HUDEP-2 (cell line): ENCODE data around the gene MED4.
"Not testable (repeated sequence)": the region's sequence is repeated elsewhere in the genome, so short reads cannot be mapped to it uniquely, and the experiment has no call there.

Experiments
- DNase-seq, 76 experiments: peaks; one replicate each; lab custom pipeline; 2025; ENCODE audit not compliant: unreplicated experiment in 76 of 76; lab: John Stamatoyannopoulos, UW

Gene MED4

DNA sequence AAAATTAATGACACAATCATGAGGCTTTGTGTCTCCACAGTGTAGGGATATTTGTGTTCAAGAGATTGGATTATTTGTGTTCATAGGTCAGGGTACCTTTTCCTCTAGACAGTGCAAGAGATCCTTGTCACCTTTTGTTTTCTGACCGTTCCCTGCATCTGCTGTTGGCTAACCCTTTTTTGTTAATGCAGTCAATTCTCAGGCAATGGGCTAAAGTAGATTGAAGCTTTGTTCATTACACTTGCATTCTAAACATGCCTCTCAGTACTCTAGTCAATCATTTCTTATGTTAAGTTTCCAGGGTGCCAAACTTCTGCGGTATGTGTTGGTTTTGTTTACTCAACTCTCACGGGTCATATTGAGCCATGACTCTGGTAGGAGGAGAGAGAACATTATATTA is 1.8 kb upstream of the MED4 start:
- no peak for DNase-seq

- peak in 9 of 76 experiments; percentile 4 to 56 (median 25) for DNase-seq
These were observed 512 bp downstream of the MED4 start for GRCh38 chr13:48094404-48094780.

DNA sequence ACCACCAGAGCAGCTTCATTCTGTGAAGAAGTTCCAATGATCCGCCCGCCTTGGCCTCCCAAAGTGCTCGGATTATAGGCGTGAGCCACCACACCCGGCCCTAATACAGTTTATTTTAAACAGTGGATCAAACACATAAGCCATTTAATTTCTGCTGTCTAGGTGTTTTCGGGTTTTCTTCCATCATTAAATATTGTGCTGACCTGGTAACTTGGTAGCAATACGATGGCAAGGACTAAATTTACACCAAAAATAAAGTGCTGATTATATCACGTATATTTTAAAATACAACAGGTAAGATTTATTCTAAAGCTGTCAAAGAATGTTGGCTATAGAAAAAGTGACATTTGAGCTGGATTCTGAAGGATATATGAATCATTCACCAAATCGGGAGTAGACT is 1.3 kb downstream of the MED4 start:
- DNase-seq = no peak

- DNase-seq = no peak
These were observed 8.6 kb downstream of the MED4 start for GRCh38 chr13:48086272-48086671.

GRCh38 chr13:48081739-48082138 is 13.2 kb downstream of the MED4 start:
- no peak for DNase-seq

DNA sequence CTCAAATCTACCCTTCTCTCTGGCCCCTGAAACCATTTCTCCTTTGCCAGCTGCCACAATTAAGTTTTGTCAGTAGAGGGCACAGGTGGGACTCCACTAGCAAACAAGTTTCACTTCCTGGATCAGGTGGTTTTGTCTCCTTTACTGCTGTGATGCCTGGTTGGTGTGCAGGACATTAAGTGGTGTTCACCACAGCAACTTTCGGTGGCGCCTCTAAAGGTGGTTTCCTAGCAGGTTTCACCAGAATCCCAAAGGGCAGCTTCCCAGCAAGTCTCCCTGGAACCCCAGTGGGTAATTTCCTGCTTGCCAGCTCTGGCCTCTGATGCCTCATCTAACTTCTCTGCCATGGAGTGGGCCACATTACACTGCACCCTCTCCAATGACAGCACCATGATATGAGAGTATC is 16.6 kb downstream of the MED4 start:
- peak in 14 of 76 experiments; percentile 1 to 38 (median 12) for DNase-seq

GRCh38 chr13:48074006-48074405 is 20.9 kb downstream of the MED4 start:
- no peak for DNase-seq

- DNase-seq = no peak
These were observed 22.1 kb downstream of the MED4 start for GRCh38 chr13:48072787-48073186.

DNA sequence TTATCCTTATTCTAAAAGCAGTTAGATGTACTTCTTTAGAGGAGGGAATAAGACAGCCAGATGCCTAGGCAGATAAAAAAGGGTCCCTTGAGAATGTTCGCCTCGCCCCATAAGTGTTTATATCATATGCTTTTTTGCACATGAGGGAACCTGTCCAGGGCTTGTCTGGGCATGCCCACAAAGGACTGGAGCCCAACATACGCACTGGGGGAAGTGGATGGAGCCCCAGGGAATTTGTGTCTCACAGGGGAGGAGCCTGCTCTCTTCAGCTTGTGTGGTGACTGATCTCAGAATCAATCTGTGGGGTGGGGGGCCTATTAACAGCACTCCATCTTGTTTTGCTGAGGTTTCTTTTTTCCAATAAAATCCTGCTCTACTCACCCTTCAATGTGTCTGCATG is 22.6 kb downstream of the MED4 start:
- DNase-seq = no peak

GRCh38 chr13:48070942-48071341 is 24.0 kb downstream of the MED4 start:
- DNase-seq = no peak

DNA sequence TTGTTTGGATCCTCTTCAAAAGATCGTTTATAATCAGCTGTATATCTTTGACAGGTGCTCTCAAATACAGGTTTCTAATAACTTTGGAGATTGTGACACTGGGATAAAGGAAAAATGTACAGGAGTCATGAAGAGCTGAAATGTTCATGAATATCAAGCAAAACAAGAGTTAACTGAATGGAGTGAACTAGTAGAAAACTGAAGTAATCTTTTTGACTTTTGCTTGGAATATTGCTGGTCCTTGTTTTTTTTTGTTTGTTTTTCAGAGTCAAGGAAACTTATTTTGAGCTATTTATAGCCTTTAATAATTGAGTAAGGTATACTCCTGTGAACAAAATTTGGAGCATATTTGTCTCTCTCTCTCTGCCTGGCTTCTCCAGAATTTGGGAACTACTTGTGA is 25.3 kb downstream of the MED4 start:
- no peak for DNase-seq

DNA sequence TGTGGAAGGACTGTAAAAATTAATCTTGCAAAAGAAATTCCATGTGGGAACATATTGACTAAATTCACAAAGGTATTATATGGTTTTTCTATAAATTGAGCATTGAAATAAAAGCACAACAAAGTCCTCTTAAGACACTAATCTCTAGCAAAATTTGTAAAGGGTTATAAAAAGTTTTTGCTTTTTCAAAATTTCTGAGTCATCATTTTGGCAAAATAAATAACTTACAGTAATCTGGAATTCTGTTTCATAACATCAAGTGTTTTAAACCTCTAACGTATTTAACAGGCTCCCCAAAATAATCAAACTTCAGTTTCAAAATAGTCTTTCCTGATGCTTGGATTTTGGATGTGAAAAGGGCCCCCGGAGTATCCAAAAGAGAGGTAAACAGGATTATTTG is 26.0 kb downstream of the MED4 start:
- DNase-seq = no peak

GRCh38 chr13:48068036-48068435 is 26.9 kb downstream of the MED4 start:
- peak in 7 of 76 experiments; percentile 1 to 22 (median 8) for DNase-seq

DNA sequence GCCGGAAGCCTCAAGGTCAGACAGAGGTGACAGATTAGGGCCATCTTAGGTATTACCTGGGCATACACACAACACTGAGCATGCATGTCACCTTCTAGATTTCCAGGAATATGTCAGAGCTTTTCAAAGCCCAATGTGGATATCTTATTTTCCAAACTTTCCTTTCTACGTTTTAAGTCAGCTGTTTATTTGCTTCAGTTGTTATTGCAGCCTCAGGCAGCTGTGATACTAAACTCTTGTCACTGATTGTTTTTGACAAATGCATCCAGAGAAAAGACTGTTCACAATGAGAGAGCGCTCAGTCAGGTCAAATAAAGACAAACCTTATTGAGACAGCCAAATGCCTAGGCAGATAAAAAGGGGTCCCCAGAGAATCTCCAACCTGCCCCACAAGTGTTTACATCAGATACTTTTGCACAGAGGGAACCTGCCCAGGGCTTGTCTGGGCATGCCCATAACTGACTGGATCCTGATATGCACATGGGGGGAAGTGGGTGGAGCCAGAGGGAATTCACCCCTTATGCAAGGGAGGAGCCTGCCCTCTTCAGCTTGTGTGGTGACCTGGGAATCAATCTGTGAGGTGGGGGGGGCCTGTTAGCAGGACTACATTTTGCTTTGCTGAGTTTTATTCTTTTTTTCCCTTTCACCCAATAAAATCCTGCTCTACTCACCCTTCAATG is 28.5 kb downstream of the MED4 start:
- DNase-seq = peak in 57 of 76 experiments; percentile 1 to 87 (median 30)

DNA sequence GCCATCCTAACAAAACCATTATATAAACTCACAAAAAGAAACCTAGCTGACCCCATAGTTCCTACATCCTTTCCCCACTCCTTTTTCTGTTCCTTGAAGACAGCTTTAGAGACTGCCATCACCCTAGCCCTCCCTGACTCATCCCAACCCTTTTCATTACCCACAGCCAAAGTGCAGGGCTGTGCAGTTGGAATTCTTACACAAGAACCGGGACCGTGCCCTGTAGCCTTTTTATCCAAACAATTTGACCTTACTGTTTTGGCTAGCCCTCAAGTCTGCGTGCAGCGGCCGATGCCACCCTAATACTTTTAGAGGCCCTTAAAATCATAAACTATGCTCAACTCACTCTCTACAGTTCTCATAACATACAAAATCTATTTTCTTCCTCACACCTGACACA is 35.0 kb downstream of the MED4 start:
- DNase-seq = not testable (repeated sequence)

GRCh38 chr13:48058536-48058935 is 36.4 kb downstream of the MED4 start:
- not testable (repeated sequence) for DNase-seq

DNA sequence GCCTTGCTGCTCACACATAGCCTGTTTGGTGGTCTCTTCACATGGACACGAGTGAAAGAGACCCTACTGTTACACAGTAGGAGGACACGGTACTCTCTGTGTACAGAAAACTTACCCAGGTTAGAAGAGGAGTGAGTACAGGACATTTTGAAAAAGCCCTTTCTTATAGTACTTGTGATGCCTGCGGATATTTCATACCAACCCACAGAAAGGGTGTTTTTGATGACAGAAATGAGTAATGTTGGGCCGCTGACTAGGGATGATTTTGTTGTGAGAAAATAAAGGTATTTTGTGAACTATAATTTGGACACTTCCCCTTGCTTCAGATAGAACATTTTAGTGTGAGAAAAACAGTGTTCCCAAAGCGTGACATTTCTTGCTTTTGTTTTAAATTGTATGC is 39.2 kb downstream of the MED4 start:
- no peak for DNase-seq

- no peak for DNase-seq
These were observed 40.3 kb downstream of the MED4 start for GRCh38 chr13:48054601-48055000.

DNA sequence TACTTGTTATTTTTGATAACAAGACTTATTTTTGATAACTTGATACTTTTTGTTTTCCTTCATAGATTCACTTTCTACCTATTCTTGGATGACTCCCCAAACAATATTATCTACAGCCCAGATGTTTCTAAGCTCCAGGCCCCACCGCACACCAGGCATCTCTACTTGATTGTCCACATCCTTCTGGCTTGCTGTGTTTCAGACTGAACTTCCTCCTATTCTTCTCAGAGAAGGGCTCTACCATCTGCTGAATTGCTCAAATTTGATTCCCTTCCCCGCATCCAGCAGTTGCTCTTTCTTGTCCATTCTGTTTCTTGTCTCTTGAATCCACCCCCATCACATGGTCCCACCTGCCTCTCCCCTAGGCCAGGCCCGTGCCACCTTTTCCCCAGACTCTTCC is 44.4 kb downstream of the MED4 start:
- no peak for DNase-seq

GRCh38 chr13:48043789-48044503 is 51.0 kb downstream of the MED4 start:
- no peak for DNase-seq

DNA sequence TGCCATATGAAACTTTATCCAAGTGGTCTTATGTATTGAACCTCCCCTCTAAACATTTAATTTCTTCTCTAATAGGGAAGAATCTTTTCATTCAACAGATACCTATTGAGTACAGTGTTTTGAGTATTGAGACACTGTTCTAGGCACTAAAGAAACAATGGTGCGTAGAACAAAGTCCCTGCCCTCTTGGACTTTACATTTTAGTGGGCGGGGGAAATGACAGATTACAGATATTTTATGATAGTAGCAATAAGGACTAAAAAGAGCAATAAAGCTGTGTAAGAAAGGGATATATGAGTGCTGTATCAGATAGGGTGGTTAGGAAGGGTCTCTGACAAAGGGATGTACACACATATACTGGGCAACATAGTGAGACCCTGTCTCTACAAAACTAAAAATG is 52.0 kb downstream of the MED4 start:
- no peak for DNase-seq

DNA sequence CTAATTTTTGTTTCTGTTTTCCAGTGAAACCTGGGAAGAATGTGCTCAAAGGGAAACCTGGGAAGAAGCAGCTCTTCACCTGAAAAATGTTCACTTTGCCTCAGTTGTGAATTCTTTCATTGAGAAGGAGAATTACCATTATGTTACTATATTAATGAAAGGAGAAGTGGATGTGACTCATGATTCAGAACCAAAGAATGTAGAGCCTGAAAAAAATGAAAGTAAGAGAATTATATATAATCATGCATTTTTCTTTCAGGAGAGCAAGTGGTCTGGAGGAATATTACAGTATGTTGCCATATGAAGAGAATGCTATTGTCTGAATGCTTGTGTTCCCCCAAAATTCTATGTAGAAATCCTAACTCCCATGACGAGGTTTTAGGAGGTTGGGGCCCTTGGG is 54.0 kb downstream of the MED4 start:
- DNase-seq = no peak
